NCI-H1436 treated with DMSO at 0.1 percent for 48 hours (cell line): Measurements from ENCODE around the gene SEPTIN12.
A peak's percentile ranks its signal among the peaks of the same experiment; 100 is the strongest.
"Not testable (repeated sequence)": the region's sequence is repeated elsewhere in the genome, so short reads cannot be mapped to it uniquely, and the experiment has no call there.

Source experiments
- DNase-seq: peaks from one replicate; lab custom pipeline; 2025; lab: John Stamatoyannopoulos, UW

SEPTIN12 gene

DNA sequence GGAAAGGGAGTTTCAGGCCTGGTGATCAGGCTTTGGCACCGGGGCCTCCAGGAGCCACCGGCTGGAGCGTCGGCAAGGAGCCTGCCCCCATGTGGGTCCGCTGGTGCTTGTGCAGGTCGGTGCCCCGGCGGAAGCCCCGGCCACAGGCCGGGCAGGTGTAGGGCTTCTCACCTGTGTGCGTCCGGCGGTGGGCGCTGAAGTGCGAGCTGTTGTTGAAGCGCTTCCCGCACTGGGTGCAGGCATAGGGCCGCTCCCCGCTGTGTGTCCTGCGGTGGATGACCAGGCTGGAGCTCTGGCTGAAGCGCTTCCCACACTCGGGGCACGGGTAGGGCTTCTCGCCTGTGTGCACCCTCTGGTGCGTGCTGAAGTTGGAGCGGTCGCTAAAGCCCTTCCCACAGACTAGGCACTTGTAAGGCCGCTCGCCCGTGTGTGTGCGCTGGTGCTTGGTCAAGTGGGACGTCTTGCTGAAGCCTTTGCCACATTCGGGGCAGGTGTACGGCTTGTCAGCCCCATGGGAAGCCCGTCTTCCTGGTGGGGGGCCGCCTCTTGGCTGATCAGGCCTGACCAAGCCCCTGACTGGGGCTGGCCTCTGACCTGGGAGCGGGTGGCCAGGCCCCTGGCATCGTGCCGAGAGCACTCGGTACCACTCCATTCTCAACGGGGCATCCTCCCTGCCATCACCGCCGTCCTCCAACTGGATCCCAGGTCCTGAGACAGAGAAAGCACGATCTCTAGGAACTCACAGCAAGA is 35.6 kb downstream of the SEPTIN12 start:
- no peak for DNase-seq

DNA sequence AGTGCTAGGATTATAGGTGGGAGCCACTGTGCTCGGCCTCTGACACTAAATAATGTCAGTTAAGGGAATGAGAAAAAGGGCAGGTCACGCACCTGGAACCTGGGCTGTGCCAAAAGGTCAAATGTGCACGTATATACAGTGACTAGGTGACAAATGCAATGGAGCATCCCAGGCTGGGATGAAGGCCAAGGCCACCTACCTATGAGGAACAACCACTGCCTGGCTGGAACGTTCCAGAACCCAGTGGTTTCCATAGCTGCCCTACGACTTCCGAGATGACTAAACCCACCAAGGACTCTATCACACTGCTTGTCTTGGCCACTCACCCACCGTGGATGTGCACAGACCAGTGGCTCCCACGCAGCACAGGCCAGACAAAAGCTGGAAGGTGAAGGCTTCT is 37.2 kb downstream of the SEPTIN12 start:
- DNase-seq, result no peak

DNA sequence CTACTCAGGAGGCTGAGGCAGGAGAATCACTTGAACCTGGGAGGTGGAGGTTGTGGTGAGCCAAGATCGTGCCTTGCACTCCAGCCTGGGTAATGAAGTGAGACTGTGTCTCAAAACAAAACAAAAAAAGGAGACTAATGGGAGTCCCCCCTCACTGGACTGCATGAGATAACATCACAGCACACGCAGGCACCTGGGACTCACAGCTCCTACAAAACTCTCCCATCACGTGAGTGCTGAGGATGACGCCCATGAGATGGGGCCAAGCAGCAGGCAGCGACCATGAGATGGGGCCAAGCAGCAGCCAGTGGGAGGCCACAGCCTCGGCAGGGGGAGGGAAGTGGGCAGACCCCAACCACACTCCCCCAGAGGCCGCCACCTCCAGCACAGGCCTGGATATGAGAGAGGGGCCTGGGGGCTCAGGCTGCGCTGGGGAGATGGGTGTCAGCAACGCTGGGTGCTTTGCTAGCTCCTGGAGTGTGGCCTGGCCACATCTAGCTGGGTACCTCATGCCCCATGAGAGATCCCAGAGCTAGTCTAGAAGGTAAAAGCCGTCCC is 38.4 kb downstream of the SEPTIN12 start:
- DNase-seq, result no peak

DNA sequence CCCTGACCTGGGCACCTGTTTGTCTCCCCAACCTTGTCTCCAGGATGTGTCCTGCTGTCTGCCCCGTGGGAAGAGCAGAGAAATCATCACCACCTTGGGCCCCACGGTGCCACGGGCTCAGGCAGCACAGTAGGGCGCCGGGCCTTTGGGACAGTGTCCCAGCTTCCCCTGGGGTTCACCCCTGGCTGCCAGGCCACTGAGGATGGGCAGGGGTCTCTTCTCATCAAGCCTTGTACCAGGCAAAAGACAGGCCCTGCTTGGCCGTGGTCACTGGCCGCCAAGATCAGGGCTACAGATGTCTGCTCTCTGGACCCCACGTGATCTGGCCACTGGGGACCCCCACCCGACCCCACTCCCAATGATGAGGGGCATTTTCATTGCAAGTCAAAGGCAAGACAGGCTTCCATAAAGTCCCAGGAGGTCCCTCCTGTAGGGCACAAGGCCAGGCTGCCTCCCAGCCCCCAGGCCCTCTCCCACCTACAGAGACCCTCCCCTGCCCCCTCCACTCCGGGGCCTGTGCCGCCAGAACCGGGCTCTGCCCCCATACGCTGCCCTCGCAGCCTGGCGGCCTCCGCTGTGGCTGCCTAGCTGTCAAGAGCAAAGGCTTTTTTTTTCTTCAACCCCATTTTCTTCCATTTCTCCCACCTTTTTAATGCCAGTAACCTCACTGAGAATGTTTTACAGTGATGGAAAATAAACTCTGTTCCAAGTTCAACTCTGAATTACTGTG is 39.3 kb downstream of the SEPTIN12 start:
- no peak for DNase-seq

DNA sequence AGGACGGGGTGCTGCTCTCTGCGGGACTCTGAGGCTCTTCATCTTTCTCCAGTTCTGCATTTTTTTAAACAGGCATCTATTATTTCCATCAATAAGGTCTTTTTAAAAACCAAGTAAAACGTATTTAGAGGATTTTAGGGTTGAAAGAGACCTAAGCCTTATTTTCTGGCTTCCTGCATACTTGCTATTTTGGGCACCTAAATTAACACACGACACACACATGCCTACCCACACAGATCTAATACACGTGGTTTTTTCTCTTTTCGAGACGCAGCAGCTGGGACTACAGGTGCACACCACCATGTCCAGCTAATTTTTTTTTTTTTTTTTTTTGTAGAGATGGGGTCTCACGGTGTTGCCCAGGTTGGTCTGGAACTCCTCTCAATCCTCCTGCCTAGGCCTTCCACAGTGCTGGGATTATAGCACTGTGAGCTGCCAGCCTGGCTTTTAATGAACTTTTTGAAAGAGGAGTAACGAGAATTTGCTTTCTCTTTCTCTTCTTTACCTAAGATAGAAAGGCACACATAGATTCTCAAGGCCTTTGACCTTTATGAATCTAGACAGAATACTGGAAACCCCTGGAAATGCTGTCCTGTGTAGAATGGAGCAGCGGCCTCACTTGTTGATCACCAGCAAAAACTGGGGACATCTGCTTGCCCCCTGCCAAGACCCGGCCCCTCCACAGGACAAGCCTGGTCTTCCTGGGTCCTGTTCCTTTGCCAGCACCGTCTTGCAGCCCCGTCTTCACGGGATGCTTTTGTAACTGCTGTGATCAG is 40.1 kb downstream of the SEPTIN12 start:
- DNase-seq, result no peak

DNA sequence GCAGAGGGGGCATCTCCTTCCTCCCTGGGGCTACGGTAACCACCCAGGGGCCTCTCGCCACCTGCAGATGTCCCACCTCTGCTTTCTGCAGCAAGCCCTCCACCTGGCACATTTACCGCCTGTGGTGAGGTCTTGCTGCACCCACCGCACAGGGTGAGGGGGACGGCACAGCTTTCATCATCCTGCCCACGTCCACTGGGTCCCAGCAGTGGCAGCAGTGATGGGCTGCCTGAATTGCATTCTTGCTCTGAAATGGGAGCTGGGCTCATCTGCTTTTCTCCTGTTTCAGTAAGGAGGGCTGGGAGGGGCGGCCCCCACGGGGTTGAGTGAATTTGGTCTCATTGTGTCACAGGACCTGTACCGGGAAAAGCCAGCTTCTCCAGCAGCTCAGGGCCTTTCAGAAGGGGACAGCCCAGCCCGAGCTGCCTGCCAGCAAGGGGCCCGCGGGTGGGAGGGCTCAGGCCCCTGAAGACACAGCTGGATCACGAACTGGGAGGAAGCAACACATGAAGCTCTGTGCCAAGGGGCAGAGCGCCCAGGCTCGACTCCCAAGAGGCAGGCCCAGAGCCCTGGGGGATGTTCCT is 41.1 kb downstream of the SEPTIN12 start:
- DNase-seq, result no peak

DNA sequence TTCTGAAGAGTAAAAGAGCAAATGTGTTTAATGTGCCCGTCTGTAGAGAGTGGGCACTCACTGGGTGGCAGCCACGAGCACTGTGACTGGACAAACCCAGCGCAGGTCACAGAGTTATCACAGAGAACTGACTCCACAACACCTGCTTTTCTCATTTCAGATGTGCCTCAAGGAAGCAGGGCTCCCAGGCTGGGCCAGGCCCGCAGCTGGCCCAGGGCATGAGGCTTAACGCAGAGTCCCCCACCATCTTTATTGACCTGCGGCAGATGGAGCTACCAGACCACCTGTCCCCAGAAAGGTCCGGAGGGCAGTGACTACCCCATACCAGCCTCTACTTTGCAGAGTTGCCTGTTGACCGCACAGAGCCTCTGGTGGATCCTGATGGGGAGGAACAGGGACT is 41.9 kb downstream of the SEPTIN12 start:
- DNase-seq, result no peak

DNA sequence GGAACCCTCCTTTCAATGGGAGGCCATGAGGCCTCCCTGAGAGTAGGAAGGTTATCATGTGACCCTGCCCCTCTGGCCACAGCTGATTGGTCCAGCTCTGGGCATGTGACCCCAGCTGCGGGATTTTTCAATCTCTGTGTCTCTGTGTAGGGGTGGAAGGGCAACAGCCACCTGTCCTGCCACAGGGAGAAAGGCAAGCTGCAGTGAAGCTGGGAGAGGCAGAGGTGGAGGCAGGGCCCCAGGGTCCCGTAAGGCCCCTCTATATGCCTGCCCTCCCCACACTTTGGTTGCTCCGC is 42.9 kb downstream of the SEPTIN12 start:
- DNase-seq, result no peak

DNA sequence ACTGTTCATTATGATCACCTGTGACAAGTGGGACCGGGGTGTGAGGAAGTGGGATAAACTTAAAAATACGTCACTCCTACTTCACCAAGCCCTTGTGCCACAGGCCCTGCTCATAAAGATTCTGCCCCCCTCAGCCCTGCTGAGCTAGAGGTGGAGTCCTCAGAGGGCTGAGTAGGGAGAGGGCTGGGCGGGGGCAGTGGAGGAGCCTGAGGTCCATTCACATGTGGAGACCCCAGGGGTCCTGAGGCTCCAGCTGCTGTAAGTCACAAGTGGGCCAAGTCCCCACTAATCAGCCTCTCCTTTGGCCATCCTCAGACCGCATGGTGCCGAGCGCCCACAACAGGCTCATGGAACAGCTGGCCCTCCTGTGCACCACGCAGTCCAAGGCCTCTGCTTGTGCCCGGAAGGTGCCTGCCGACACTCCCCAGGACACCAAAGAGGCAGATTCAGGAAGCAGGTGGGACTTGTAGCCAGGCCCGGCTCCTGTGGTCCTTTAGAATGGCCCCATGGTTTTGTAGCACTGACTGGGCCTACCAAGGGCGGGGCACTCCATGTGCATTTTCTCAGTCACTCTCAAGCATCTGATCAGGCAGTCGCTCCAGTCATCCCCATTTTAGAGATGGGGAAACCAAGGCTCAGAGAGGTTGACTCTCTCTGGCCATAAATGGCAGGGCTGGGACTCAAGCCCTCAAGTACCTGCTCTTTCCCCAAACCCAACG is 43.4 kb downstream of the SEPTIN12 start:
- DNase-seq, result no peak

DNA sequence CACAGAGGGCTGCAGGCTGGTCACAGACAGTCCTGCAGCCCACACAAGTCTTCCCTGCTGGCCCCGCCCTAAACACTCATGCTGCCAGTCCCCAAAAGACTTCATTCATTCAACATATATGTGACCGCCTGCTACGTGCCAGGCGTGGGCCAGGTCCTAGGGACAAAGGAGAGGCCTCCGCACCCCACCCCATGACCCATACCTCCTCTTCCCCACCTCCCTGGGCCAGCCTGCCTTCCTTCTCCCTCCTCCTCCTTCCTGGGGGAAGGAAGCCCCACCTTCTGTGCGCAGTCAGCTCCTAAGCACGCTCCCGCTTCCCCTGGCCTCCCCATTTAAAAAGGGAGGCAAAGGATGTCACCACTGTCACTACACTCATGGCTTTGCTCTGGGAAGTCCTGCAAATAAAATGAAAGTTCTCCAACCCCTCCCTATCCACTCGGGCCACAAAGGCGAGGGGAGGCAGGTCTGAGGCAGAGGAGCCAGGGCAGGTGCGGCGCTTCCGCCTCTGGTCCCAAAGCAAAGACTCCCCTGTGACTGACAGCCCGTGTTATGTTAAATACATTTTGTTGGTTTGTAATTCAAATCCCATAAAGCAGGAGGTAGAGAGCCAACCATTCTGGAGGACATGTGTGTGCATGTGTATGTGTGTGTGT is 44.8 kb downstream of the SEPTIN12 start:
- no peak for DNase-seq

DNA sequence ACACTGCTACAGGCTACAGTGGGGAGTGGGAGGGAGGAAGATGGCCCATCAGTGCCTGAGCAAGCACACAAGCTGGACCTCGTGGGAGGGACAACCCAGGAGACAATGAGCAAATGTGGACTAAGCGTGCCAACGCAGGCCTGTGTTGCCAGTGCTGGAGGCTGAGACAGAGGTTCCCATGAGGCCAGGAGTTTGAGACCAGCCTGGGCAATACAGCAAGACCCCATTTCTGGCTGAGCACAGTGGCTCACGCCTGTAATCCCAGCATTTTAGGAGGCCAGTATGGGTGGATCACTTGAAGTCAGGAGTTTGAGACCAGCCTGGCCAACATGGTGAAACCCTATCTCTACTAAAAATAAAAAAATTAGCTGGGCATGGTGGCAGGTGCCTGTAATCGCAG is 49.8 kb downstream of the SEPTIN12 start:
- not testable (repeated sequence) for DNase-seq

DNA sequence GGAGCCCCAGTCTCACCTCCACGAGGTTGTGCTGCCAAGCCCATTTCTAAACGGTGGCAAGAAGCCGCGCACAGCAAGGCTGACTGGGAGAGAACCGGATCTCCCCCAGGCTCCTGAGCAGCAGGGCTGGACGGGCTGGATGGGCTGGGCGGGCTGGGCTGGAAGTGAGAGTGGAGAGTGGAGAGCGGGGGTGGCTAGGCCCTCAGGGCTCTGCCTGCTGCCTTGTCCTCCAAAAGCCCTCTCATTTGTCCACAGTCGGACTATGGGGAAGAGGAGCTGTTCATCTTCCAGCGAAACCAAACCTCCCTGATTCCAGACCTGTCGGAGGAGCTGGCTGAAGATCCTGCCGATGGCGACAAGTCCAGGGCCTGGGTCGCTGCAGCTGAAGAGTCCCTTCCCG is 50.6 kb downstream of the SEPTIN12 start:
- DNase-seq, result no peak

DNA sequence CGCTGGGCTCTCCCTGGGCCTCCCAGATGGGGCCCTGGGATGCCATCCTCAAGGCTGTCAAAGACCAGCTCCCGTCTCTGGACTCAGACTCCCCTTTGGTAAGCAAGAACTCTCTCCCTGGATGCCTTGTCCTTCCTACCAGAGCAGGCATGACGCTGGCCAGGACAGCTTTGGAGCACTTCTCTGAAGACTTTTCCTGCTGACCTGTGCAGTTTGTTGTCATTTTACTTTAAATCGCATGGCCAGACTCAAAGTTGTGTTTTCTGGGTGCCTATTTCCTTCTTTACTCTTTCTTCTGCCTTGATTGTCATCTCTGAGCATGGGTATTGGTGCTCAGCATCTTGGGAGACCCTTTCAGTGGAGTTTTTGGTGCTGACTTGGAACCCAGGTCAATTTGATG is 51.6 kb downstream of the SEPTIN12 start:
- no peak for DNase-seq

DNA sequence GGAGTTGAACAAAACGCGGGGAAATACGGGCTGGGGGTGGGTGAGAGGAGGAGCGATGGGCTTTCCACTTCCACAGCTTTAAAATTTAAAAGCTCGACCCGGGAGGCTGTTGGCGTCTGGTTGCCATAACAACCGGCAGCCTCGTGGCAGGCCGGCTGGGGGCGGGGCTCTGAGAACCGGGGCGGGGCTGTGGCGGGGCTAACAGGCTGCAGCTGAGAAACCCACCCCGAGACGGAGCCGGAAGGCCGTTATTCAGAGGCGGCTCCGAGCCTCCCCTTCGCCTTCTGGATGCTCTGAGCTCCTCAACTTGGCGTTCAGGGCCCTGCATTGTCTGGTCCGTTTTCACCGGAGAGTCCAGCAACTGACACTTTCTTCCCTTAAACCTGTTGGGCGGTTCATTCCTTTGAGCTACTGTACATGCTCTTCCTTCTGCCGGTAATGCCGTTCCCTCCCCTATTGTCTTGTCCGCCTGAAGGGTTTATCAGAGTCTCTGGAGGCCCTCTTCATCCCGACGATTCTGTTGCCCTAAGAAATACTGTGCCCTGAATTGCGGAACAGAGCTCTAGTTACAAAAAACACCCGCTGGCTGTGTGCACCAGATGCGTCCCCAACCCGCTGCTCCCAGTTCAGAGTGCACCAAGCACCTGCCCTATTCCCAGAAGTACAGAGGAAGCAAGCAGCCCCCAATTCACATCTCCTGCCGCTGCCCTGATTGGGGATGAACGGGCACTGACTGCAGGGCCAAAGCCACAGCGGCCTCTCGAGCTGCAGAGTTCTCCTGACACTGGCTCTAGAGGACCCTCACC is 53.2 kb downstream of the SEPTIN12 start:
- peak; percentile 7 for DNase-seq

DNA sequence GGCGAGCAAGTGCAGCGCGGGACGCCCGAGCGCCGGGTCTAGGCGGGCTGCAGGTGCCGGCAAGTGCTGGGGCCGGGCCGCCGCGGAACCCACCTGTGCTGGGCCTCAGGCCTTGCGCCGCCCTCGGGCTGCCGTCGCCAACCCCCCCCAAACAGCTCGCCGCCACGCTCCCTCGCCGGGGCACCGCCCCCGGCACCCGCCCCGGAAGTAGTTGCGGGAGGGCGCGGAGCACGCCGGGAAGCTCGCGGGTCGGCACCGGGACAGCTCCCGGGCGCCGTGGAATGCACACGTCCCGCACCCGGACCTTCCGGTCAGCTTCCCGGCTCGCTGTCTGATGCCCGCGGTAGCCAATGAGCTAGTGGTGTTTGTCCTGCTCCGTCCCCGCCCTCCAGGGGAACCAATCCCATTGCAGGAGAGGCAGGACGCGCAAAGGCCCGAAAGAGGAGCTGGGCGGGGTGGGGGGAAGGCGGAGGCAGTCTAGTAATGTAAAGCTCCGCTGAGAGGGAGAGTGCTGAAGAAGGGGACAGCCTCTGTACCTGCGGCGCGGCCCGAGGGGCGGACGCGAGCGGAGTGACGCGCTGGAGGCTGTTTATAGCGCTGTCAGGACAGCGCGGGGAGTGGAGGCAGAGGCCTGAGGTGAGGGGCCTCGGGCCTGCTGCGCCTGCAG is 53.9 kb downstream of the SEPTIN12 start, which contains the start of the genes ANKS3 and DNAAF8:
Gene ANKS3 (minus strand): TSS at position 209 of the 667 bp plus-strand sequence. CDS start 4,122 bp downstream, outside the sequence.
Gene DNAAF8 (plus strand): TSS at position 475 of the 667 bp plus-strand sequence. CDS start 1,978 bp downstream, outside the sequence.
- DNase-seq, result peak; percentile 20

DNA sequence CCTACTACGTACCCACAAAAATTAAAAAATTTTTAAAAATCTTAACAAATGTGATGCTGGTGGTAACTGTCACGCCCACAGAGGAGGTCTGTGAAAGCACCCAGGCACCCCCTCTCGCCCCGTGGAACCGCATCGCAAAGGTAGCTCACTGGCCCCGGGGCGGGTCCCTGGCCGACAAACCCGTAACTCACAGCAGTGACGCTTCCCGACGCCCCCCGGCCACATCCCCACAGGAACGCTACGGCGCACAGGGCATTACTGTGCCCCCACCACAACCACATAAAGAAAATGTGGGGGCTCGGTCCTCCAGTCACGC is 54.4 kb downstream of the SEPTIN12 start:
- no peak for DNase-seq

DNA sequence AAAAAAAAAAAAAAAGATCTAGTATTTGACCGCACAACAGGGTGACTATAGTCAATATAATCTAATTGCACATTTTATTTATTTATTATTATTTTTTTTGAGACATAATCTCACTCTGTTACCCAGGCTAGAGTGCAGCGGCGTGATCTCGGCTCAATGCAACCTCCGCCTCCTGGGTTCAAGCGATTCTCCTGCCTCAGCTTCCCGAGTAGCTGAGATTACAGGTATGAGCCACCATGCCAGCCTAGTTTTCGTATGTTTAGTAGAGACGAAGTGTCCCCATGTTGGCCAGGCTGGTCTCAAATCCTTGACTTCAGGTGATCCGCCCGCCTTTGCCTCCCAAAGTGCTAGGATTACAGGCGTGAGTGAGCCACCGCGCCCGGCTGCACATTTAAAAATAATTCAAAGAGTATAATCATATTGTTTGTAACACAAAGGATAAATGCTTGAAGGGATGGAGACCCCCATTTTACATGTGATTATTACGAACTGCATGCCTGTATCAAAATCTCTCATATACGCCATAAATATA is 54.9 kb downstream of the SEPTIN12 start:
- DNase-seq, result no peak

DNA sequence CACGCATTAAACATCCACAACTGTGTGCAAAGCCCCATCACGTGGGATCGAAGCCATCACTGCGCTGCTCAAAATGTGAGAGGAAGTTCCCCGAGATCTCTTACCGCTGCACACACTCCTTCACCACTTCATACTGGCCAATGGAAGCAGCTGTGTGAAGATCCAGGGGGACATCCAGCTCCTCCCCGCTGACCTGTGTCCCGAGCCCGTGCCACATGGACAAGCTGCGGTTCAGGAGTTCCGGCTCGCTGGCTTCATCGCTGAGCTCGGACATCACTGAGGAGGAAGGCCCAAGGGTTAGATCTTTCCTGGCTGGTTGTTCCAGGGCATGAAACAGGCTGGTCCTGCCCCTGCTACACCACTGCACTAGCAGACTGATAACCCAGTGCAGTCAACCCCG is 58.3 kb downstream of the SEPTIN12 start:
- DNase-seq, result no peak

DNA sequence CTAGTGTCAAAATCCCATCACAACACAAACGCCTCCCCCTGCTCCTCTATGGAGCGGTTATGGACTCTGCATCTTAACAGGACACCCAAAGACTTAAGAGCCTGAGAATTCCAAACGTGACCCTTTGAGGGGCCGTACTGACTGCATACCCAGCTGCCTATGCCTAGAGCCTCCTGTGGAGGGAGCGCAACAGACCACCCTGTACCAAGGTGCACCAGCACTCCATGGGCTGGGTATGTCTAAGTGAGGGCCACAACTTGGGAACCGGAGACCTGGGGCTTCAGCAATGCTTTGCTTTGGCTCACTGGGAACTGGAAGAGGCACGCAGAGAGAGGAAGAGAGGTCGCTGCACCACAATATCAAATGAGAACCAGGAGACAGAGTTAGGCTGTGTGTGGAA is 59.5 kb downstream of the SEPTIN12 start:
- no peak for DNase-seq
